ENCODE results near the gene C16orf96. TPM values are rescaled to one million over a fixed set of nuclear protein-coding genes. Genes with fewer than 3 reads are reported as not detected.

Gene C16orf96
- polyA plus RNA-seq, 1 experiment: not detected

GRCh38 chr16:4523686-4524085 lies 32.5 kb upstream of the C16orf96 start:
- ChIA-PET CTCF (no interaction called here), POLR2A (no interaction called here)
- H3K27ac ChIP-seq (ENCODE audit: low read depth, low read length): no peak overlapping the region
- DNase-seq (ENCODE audit: low read depth, low spot score): no peak
- H3K27me3 ChIP-seq (ENCODE audit: control insufficient read depth, insufficient read depth, low read length): no peaks in the 10 kb centered on the region
- no peaks in the 10 kb centered on the region; the same call in 1 of the 2 replicates for H3K9me3 ChIP-seq (ENCODE audit: control insufficient read depth, insufficient read depth, low read length)
- H3K4me3 ChIP-seq (ENCODE audit: low read depth, low read length): no peak overlapping the region
- no peak for TF ChIP-seq CTCF (IDR thresholded peaks at IDR 0.05; ENCODE audit: low read depth, low read length)

DNA sequence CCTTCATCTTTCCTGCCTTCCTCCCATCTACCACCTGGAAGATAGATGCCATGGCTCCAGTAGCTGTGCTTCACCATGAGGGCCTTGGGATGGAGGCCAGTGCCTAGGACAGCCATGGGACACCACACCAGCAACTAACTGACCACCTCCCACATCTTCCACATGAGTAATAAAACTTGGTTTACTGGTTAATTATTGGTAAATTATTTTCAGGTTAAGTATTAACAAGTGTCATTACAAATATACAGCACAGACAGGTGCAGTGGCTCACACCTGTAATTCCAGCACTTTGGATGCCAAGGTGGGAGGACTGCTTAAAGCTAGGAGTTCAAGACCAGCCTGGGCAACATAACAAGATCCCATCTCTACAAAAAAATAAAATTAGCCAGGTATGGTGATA lies 31.6 kb upstream of the C16orf96 start:
- Histone ChIP-seq H3K27ac (ENCODE audit: low read depth, low read length) (no peak overlapping the region), H3K4me3 (ENCODE audit: low read depth, low read length) (no peak overlapping the region), H3K9me3 (ENCODE audit: control insufficient read depth, insufficient read depth, low read length) (no peaks in the 10 kb centered on the region; the same call in 1 of the 2 replicates), H3K27me3 (ENCODE audit: control insufficient read depth, insufficient read depth, low read length) (no peaks in the 10 kb centered on the region)
- DNase-seq (ENCODE audit: low read depth, low spot score): no peak
- POLR2A ChIA-PET: no interaction called here
- TF ChIP-seq CTCF (IDR thresholded peaks at IDR 0.05; ENCODE audit: low read depth, low read length): no peak
- CTCF ChIA-PET: interaction anchor here (0.9 kb wide), 1 partner anchor 23 kb away, joined by 3 read pairs; no protein-coding TSS in a partner anchor

GRCh38 chr16:4525069-4525468 lies 31.1 kb upstream of the C16orf96 start:
- DNase-seq (ENCODE audit: low read depth, low spot score): no peak

GRCh38 chr16:4525634-4526277 lies 30.4 kb upstream of the C16orf96 start:
- H3K27me3 ChIP-seq (ENCODE audit: control insufficient read depth, insufficient read depth, low read length): no peaks in the 10 kb centered on the region
- POLR2A ChIA-PET: no interaction called here
- H3K4me3 ChIP-seq (ENCODE audit: low read depth, low read length): no peak overlapping the region
- CTCF ChIA-PET: interaction anchor here (0.6 to 1.8 kb wide), 3 partner anchors 16 to 60 kb away, joined by 3 to 5 read pairs (median 3); no protein-coding TSS in a partner anchor
- TF ChIP-seq CTCF (IDR thresholded peaks at IDR 0.05; ENCODE audit: low read depth, low read length): no peak
- H3K9me3 ChIP-seq (ENCODE audit: control insufficient read depth, insufficient read depth, low read length): no peaks in the 10 kb centered on the region; the same call in 1 of the 2 replicates
- DNase-seq (ENCODE audit: low read depth, low spot score): no peak
- no peak overlapping the region for H3K27ac ChIP-seq (ENCODE audit: low read depth, low read length)

More at GRCh38 chr16:4525069-4525468, 31.1 kb upstream of the C16orf96 start:
- no peak for TF ChIP-seq CTCF (IDR thresholded peaks at IDR 0.05; ENCODE audit: low read depth, low read length)
- CTCF ChIA-PET: interaction anchor here (0.9 to 1.8 kb wide), 2 partner anchors 15 to 23 kb away, joined by 3 to 5 read pairs; no protein-coding TSS in a partner anchor
- H3K27ac ChIP-seq (ENCODE audit: low read depth, low read length): no peak overlapping the region
- POLR2A ChIA-PET: no interaction called here
- H3K9me3 ChIP-seq (ENCODE audit: control insufficient read depth, insufficient read depth, low read length): no peaks in the 10 kb centered on the region; the same call in 1 of the 2 replicates
- no peaks in the 10 kb centered on the region for H3K27me3 ChIP-seq (ENCODE audit: control insufficient read depth, insufficient read depth, low read length)
- no peak overlapping the region for H3K4me3 ChIP-seq (ENCODE audit: low read depth, low read length)

Data from AG04450 (cell line).